Stimulated activated naive CD4-positive, alpha-beta T cell treated with Interleukin-2 at 50 U/mL for 16 hours (primary cell): ENCODE data around the gene RSRC1.
"Not testable (repeated sequence)": the region's sequence is repeated elsewhere in the genome, so short reads cannot be mapped to it uniquely, and the experiment has no call there.

Source experiments
- DNase-seq: peaks from one replicate; lab custom pipeline; 2025; lab: John Stamatoyannopoulos, UW

RSRC1 gene

GRCh38 chr3:158531334-158531733, 421.4 kb downstream of the RSRC1 start:
- DNase-seq: no peak

GRCh38 chr3:158532099-158532734, 422.3 kb downstream of the RSRC1 start:
- DNase-seq: no peak

DNA sequence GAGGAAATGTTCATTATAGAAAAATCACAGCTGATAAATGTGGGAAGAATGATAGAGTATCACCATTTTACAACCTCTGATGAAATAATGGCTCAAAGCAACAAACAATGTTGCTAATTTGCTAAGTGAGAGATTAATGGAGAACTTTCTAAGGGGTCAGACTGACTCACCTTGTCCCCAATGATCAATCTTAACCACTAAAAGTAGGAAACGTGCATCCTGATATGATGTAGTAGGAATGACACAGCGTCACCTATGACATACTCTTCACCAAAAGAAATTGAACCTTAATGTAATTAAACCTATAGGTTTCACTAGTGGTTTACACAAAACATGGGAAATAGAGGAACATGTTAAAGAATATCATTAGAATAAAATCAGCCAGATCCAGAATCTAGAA, 426.0 kb downstream of the RSRC1 start:
- no peak for DNase-seq

GRCh38 chr3:158539414-158540014, 429.6 kb downstream of the RSRC1 start:
- DNase-seq: no peak

- no peak for DNase-seq
These were observed 430.2 kb downstream of the RSRC1 start for GRCh38 chr3:158540066-158540465.

- DNase-seq: no peak
These were observed 438.8 kb downstream of the RSRC1 start for GRCh38 chr3:158548691-158549090.

DNA sequence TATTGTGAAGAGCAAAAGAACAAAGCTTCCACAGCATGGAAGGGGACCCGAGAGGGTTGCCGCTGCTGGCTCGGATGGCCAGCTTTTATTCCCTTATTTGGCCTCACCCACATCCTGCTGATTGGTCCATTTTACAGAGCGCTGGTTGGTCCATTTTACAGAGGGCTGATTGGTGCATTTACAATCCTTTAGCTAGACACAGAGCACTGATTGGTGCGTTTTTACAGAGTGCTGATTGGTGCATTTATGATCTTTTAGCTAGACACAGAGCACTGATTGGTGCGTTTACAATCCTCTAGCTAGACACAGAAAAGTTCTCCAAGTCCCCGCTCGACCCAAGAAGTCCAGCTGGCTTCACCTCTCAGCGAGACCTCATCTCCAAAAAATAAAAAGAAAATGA, 440.0 kb downstream of the RSRC1 start:
- DNase-seq: not testable (repeated sequence)

GRCh38 chr3:158552124-158552523, 442.2 kb downstream of the RSRC1 start:
- DNase-seq: no peak

DNA sequence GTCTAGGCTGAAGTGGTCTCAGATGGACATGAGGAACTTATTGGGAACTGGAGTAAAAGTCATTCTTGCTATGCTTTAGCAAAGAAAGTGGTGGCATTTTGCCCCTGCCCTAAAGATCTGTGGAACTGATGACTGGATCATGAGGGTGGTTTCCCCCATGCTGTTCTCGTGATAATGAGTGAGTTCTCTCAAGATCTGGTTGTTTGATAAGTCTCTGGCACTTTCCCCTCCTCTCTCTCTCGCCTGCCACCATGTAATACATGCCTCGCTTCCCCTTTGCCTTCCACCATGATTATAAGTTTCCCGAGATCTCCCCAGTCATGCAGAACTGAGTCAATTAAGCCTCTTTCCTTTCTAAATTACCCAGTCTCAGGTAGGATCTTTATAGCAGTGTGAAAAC, 449.6 kb downstream of the RSRC1 start:
- no peak for DNase-seq

DNA sequence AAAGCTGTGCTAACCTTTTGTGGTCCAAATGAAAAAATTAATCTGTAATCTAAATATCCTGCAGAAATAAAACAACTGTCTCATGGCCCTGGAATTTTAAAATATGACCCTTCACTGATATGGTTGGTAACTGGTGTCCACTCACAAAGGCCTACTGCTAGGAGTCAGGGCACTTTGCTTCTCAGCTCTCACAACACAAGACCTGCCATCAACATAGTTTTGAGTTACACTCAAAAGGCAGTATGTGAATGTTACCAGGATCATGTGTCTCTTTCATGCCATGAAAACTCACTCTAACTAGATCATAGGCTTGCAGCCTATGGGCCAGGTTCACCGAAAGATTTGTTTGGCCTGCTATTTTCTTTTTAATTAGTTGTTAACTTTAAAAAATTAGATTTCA, 451.1 kb downstream of the RSRC1 start:
- DNase-seq: no peak

DNA sequence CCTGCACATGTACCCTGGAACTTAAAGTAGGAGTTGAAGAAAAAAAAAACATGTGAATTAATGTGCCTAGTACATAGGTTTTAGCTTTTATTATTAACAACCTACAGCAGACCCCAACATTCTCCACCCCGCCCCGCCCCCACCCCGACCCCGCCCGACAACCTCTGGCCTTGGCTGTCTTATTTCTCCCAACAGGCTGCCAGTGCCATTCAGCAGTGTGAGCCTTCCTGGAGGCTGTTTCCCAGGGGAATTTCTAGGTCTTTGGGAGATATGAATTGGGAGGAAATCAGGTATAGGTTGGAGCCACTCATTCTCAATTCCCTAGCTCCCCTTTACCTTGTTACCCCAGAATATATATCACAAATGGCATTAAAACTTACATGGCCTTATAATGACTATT, 452.8 kb downstream of the RSRC1 start:
- no peak for DNase-seq

GRCh38 chr3:158563076-158563475, 453.2 kb downstream of the RSRC1 start:
- DNase-seq: no peak

GRCh38 chr3:158565076-158565475, 455.2 kb downstream of the RSRC1 start:
- DNase-seq: no peak

DNA sequence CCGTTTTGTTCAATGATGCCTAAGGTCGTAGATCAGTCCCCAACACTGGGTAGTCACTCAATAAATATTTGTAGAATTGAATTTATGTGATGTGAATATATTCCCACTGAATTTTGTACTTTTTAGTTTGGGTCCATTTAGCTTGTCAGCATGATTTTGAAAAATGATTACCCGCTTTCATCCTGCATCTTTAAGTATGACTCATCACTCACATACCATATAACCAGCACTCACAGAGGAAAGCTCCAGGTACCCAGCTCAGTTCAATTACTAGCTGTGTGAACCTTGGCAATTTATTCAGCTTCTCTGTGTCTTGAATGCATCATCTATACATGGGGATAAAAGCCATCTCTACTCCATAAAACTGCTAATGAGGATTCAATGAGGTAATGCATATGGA, 458.9 kb downstream of the RSRC1 start:
- DNase-seq: no peak

- DNase-seq: no peak
These were observed 459.9 kb downstream of the RSRC1 start for GRCh38 chr3:158569794-158570193.

- peak; percentile 78 for DNase-seq
These were observed 461.3 kb downstream of the RSRC1 start, which contains the start of gene MLF1 for GRCh38 chr3:158570999-158571702. Gene MLF1, plus strand, starts transcription at chr3:158571194. Its CDS starts 107 bp downstream, at chr3:158571301.

- no peak for DNase-seq
These were observed 462.3 kb downstream of the RSRC1 start for GRCh38 chr3:158571969-158572765.

DNA sequence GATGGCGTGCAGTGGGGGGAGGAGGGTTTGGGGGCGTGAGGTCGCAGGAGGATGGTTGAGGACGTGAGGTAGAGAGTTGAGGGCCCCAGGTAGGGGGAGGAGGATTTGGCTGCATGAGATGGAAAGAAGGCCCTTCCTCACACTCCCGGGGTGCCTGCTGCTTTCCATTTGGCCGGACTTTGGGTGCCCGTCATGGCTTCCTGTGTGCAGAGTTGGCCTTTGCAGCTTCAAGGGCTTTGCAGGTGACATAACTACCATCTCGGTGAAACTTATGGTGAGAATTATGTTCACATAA, 462.8 kb downstream of the RSRC1 start:
- no peak for DNase-seq

DNA sequence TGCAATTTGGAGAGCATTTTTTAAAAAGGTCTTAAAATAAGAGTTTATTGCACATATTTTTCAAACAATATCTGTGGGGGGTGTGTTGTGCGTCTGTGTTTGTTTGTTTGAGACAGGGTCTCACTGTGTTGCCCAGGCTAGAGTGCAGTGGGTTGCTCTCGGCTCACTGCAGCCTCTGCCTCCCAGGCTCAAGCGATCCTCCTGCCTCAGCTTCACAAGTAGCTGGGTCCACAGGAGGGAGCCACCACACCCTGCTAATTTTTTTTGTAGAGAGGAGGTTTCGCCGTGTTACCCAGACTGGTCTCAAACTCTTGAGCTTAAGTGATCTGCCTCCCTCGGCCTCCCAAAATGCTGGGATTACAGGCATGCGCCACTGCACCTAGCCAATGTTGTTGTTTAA, 463.8 kb downstream of the RSRC1 start:
- no peak for DNase-seq

GRCh38 chr3:158574646-158575045, 464.8 kb downstream of the RSRC1 start:
- DNase-seq: no peak

DNA sequence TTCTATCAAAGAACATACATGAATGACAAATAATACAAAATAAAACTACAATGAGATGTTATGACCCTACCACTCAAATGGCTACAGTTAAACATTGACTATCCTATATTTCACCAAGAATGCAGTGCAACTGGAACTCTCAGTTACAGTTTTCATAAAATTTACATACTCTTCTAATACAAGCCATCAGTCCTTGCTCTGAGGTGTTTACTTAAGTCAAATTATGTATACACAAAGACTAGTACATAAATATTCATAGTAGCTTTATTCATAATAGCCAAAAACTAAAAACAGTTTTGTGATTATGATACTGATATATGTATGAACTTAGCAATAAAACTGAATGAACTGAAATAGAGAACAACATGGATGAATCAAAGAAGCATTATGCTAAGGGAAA, 480.3 kb downstream of the RSRC1 start:
- no peak for DNase-seq
